Heart left ventricle (tissue), 13 donors: ENCODE data around the gene KIF2B.

Source experiments
- POLR2A ChIP-seq, 2 donors: fragments of 450-650 bp; IDR thresholded peaks; one replicate each; pipeline ENCODE4 v1.6.1; 2017; ENCODE audit warnings: antibody characterized with exemption in 2 of 2, mild to moderate bottlenecking in 2 of 2, moderate library complexity in 2 of 2
- TF ChIP-seq, protein P1 (sequence below), 12 donors: fragments of 200-600 bp; sonication (generic) in 4 of 12; IDR thresholded peaks; one replicate each; pipeline versions ENCODE4 v1.5.0 to v1.8.0; 2018 to 2022; ENCODE audit warnings: antibody characterized with exemption in 12 of 12, mild to moderate bottlenecking in 5 of 12
- donor health status: ischemic (EF 13 %, LVEDD 7.1; RV severe dilation, severe dysfunction).
- donor health status: DM: no; HTN: yes; CAD: no.
- donor health status: DM: no; HTN: no; CAD: no.
- donor health status: ischemic (EF 25% LVEDD 6.9; RV normal size, moderate dysfunction).
- donor health status: ischemic (EF 25% LVEDD 5.7; RV mildly dilated, moderate dysfunction).
- donor health status: ischemic (EF 35%, LVEDD 5.7; RV mildly dilated, moderate dysfunction).
- donor health status: nonischemic (EF 11% LVEDD 7.7; RV severe dilation, severe dysfunction).
- donor health status: DM: yes; HTN: yes; CAD: no.
- donor health status: PGD.
- donor health status: ischemic (EF 29% LVEDD 5.4; RV normal size, mild dysfunction).
- donor health status: nonischemic (EF 23%, LVEDD 6.1; RV moderate dilation, normal function).

DNA sequence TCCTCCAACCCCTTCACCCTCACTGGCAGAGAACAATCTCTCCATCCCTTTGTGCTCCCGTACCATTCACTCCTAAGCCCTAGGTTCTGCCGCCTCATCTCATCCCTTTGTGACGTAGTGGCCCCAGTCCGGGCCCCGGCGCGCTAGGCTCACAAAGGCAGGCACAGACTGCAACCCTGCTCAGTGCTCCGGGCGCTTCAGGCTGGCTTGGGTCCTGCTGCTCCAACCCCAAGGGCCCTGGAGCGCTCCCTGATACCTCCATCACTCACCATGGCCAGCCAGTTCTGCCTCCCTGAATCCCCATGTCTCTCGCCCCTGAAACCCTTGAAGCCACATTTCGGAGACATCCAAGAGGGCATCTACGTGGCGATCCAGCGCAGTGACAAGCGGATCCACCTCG, at the start of gene KIF2B:
- no peak for TF ChIP-seq POLR2A (IDR thresholded peaks at IDR 0.05)
- TF ChIP-seq, protein P1, sequence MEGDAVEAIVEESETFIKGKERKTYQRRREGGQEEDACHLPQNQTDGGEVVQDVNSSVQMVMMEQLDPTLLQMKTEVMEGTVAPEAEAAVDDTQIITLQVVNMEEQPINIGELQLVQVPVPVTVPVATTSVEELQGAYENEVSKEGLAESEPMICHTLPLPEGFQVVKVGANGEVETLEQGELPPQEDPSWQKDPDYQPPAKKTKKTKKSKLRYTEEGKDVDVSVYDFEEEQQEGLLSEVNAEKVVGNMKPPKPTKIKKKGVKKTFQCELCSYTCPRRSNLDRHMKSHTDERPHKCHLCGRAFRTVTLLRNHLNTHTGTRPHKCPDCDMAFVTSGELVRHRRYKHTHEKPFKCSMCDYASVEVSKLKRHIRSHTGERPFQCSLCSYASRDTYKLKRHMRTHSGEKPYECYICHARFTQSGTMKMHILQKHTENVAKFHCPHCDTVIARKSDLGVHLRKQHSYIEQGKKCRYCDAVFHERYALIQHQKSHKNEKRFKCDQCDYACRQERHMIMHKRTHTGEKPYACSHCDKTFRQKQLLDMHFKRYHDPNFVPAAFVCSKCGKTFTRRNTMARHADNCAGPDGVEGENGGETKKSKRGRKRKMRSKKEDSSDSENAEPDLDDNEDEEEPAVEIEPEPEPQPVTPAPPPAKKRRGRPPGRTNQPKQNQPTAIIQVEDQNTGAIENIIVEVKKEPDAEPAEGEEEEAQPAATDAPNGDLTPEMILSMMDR (IDR thresholded peaks at IDR 0.05), result no peak
